ENCODE data around the gene GMDS. TPM values are rescaled to one million over a fixed set of nuclear protein-coding genes. Genes with fewer than 3 reads are reported as not detected.

The GMDS gene
- total and polyA plus RNA-seq, 2 of the 4 experiments (the other 2 are of a cell fraction) = 7.3 to 21.9 TPM

DNA sequence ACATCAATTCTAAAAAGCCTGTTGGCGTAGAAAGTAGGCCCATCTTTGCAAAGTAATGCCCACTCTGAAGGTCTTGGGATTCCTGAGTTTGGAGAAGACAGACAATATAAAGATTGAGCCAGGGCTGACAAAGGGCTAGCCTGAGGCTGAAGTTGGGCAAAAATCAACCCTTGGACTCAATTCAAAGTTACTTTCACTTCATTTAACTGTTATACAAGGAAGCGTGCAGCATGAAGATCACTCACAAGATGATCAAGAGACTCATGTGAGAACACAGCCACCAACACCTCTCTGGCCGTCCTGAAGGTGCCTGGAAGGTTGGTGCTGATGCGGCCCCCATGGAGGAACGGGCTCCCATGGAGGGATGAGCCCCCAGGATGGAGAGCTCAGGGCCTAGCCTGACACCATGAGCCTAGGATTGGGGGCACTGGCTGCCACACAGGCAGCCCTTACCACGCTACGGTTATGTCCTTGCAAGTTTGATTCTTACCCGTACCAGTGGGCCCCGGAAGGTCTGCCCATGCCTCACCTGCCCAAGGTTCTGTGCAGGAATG is 609.1 kb downstream of the GMDS start:
- Histone ChIP-seq H4K20me1 (ENCODE audit: insufficient read depth, low read length) (no peaks in the 10 kb centered on the region), H3K18ac (ENCODE audit: low read depth, low read length) (no peak overlapping the region; the same call in 1 of the 2 replicates), H3K36me3 (ENCODE audit: control insufficient read depth, insufficient read depth, low read length) (no peaks in the 10 kb centered on the region), H2BK20ac (ENCODE audit: low read depth, low read length) (no peak overlapping the region), H2AFZ (replicated peaks; ENCODE audit: low read length, poor library complexity) (no peak overlapping the region), H4K8ac (ENCODE audit: low read depth in 2 of 2, low read length in 2 of 2) (no peak overlapping the region), H3K4me3 (ENCODE audit: insufficient read depth, low read depth, low read length) (no peak overlapping the region), H3K9me3 (ENCODE audit: control insufficient read depth, insufficient read depth, low read length) (no peaks in the 10 kb centered on the region), H3K4ac (ENCODE audit: low read depth, low read length) (no peak overlapping the region), H3K27ac (ENCODE audit: insufficient read depth, low read length) (no peak overlapping the region), H3K56ac (ENCODE audit: extremely low read depth, insufficient read depth, low read length) (no peak overlapping the region), H3K9ac (ENCODE audit: low read depth, low read length) (no peak overlapping the region), H3K23ac (ENCODE audit: low read depth, low read length) (no peak overlapping the region), H3K4me1 (ENCODE audit: control insufficient read depth, insufficient read depth, low read length) (peaks cover 8% of the 10 kb centered on the region; the same call in 1 of the 2 replicates), H3K4me2 (ENCODE audit: low read depth, low read length) (no peak overlapping the region), H2BK120ac (ENCODE audit: low read depth, low read length) (no peak overlapping the region), H2AK5ac (ENCODE audit: low read depth, low read length) (no peak overlapping the region), H3K9me1 (ENCODE audit: insufficient read depth, low read length) (no peaks in the 10 kb centered on the region; the same call in 1 of the 2 replicates), H2AK9ac (replicated peaks; ENCODE audit: low read depth, low read length, poor library complexity) (no peak overlapping the region), H3K14ac (replicated peaks; ENCODE audit: low read depth, low read length) (no peak overlapping the region), H3K79me1 (ENCODE audit: low read depth in 1 of 2, low read length in 2 of 2) (no peaks in the 10 kb centered on the region), H4K91ac (ENCODE audit: insufficient read depth, low read depth, low read length) (no peak overlapping the region), H3K27me3 (ENCODE audit: control insufficient read depth, insufficient read depth, low read length) (no peaks in the 10 kb centered on the region), H2BK15ac (ENCODE audit: low read depth, low read length) (no peak overlapping the region), H2BK5ac (ENCODE audit: low read depth, low read length, poor library complexity, severe bottlenecking) (no peak overlapping the region), H4K5ac (ENCODE audit: low read depth, low read length) (no peak overlapping the region; the same call in none of the 2 replicates)
- TF ChIP-seq BHLHE40 (IDR thresholded peaks at IDR 0.05; ENCODE audit: low read depth, low read length) = no peak
- TF ChIP-seq MAFK (IDR thresholded peaks at IDR 0.05; ENCODE audit: low read depth, low read length) = no peak
- TF ChIP-seq RFX5 (IDR thresholded peaks at IDR 0.05; ENCODE audit: low read depth, low read length) = no peak
- no peak for TF ChIP-seq POLR2A (IDR thresholded peaks at IDR 0.05; ENCODE audit: low read depth, low read length)
- no peak for TF ChIP-seq CTCF (conservative IDR thresholded peaks at IDR 0.05; ENCODE audit: low read depth, low read length)
- no peak for TF ChIP-seq FOS (IDR thresholded peaks at IDR 0.05; ENCODE audit: low read depth, low read length)
- no peak for TF ChIP-seq NFE2L2 (IDR thresholded peaks at IDR 0.05; ENCODE audit: low read depth, low read length)
- TF ChIP-seq, protein P1, sequence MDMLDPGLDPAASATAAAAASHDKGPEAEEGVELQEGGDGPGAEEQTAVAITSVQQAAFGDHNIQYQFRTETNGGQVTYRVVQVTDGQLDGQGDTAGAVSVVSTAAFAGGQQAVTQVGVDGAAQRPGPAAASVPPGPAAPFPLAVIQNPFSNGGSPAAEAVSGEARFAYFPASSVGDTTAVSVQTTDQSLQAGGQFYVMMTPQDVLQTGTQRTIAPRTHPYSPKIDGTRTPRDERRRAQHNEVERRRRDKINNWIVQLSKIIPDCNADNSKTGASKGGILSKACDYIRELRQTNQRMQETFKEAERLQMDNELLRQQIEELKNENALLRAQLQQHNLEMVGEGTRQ (IDR thresholded peaks at IDR 0.05; ENCODE audit: low read depth, low read length) = no peak
- no peak for TF ChIP-seq RCOR1 (IDR thresholded peaks at IDR 0.05; ENCODE audit: insufficient replicate concordance, low read length)
- no peak for TF ChIP-seq MAZ (IDR thresholded peaks at IDR 0.05; ENCODE audit: borderline replicate concordance, low read depth, low read length)
- TF ChIP-seq SMC3 (IDR thresholded peaks at IDR 0.05; ENCODE audit: low read depth, low read length) = no peak
- TF ChIP-seq CHD1 (IDR thresholded peaks at IDR 0.05; ENCODE audit: low read depth, low read length) = no peak
- no peak for TF ChIP-seq ELK1 (IDR thresholded peaks at IDR 0.05; ENCODE audit: borderline replicate concordance, low read depth, low read length)
- dilution Hi-C loops (cut with HindIII; ENCODE audit: low sequenced_read_pairs, unreplicated experiment) = no loop called here
- ChIA-PET POLR2A (ENCODE audit: unreplicated experiment) (interaction anchor here (0.5 kb wide), 1 partner anchor 337 kb away, joined by 3 read pairs; no protein-coding TSS in a partner anchor), CTCF (no interaction called here)
- intact Hi-C loops (cut with micrococcal nuclease) = no loop called here
- no TSS peak for BruUV-seq (replicated peaks)
- DNase-seq (no peak), ATAC-seq (ENCODE audit: low read depth) (no peak)
- in situ Hi-C loops (cut with MboI; ENCODE audit: low sequenced_read_pairs) = no loop called here
- WGBS, 2 experiments (ENCODE audit: extremely low coverage in 2 of 2, insufficient read length in 1 of 2) = 82% methylated on average over 4 of the region's 9 CpGs; no CpG with 5 or more reads in 1 of the 2 experiments
